Kidney (tissue), 14 donors: Measurements from ENCODE around the gene CCDC70. TPM values are rescaled to one million over a fixed set of nuclear protein-coding genes. Genes with fewer than 3 reads are reported as not detected.

Experiments
- DNase-seq, 5 donors: peaks; one replicate each; pipeline ENCODE4 v3.0.0-alpha.2; 2013 to 2020
- FAIRE-seq: peaks from 2 replicates; lab custom pipeline; 2012; peaks lifted over from hg19 to GRCh38; lab: Jason Lieb, UNC
- H3K27ac ChIP-seq, 2 donors: one replicate each; pipeline ENCODE4 v1.7.0; 2013; ENCODE audit warnings: low read depth in 2 of 2, low read length in 2 of 2, inconsistent platforms in 1 of 2
- H3K27me3 ChIP-seq: one replicate; pipeline ENCODE4 v1.7.1; 2013; ENCODE audit warnings: low read length, inconsistent platforms; ENCODE audit not compliant: control insufficient read depth, insufficient read depth
- H3K36me3 ChIP-seq, 3 donors: one replicate each; pipeline versions ENCODE4 v1.7.0 to v1.7.1; 2013; ENCODE audit warnings: low read length in 3 of 3, control low read depth in 1 of 3, inconsistent platforms in 1 of 3; ENCODE audit not compliant: insufficient read depth in 3 of 3, control insufficient read depth in 2 of 3
- H3K4me1 ChIP-seq, 3 donors: one replicate each; pipeline versions ENCODE4 v1.7.0 to v1.7.1; 2013; ENCODE audit warnings: low read length in 3 of 3, inconsistent platforms in 1 of 3, low read depth in 1 of 3; ENCODE audit not compliant: control insufficient read depth in 2 of 3, insufficient read depth in 2 of 3
- H3K4me3 ChIP-seq, 3 donors: one replicate each; pipeline versions ENCODE4 v1.7.0 to v1.8.1; 2013; ENCODE audit warnings: low read length in 3 of 3, control low read depth in 1 of 3, inconsistent platforms in 1 of 3
- H3K9ac ChIP-seq, 3 donors: one replicate each; pipeline versions ENCODE4 v1.7.0 to v1.7.1; 2013; ENCODE audit warnings: low read length in 3 of 3, control low read depth in 1 of 3, inconsistent platforms in 1 of 3
- H3K9me3 ChIP-seq, 3 donors: one replicate each; pipeline versions ENCODE4 v1.7.0 to v1.7.1; 2013; ENCODE audit warnings: low read length in 3 of 3, control low read depth in 1 of 3, inconsistent platforms in 1 of 3; ENCODE audit not compliant: control insufficient read depth in 2 of 3, insufficient read depth in 1 of 3
- CTCF ChIP-seq: IDR thresholded peaks from 3 replicates; pipeline ENCODE4 v1.5.1; 2012; ENCODE audit warnings: mild to moderate bottlenecking, moderate library complexity, borderline replicate concordance; ENCODE audit not compliant: insufficient read depth; ENCODE audit errors: extremely low read depth
- intact Hi-C: fragments of 100-400 bp; cut with DNase I; formaldehyde crosslinking; loops from one replicate; pipeline ENCODE4 v1.11.1; 2022
- polyA plus RNA-seq: library from polyadenylated mRNA; stranded (reverse); fragments of 350-450 nt; fragmentation: Illumina TruSeq; extraction: RNeasy Lipid Tissue Mini Kit (QIAGEN cat#74804); gene quantifications from one replicate; pipeline ENCODE4 v1.2.3, GENCODE V29; 2014; ENCODE audit warnings: low read depth, low replicate concordance; ENCODE audit not compliant: insufficient read depth
- total RNA-seq: library from RNA; stranded (reverse); fragmentation: NEBNext Ultra II Directional; extraction: Animal tissue kit (Norgen Biotek cat#: 25700); gene quantifications from one replicate; pipeline ENCODE4 v1.2.1, GENCODE V29; 2021
- donor health status: control.
- donor health status: control.
- donor health status: control.
- donor health status: control.
- donor health status: control.
- donor health status: DM: yes; HTN: yes; CAD: no.
- donor health status: Normal renal cell carcinoma (clear cell type).

Gene CCDC70
- total and polyA plus RNA-seq, 2 donors from 2014 or later = not detected

- no peak for TF ChIP-seq CTCF
- intact Hi-C loops = no loop called here
- Histone ChIP-seq H3K9me3 (no peaks in the 10 kb centered on the region), H3K4me1 (no peaks in the 10 kb centered on the region), H3K27me3 (no peaks in the 10 kb centered on the region), H3K9ac (no peak overlapping the region), H3K27ac (no peak overlapping the region), H3K4me3 (no peak overlapping the region), H3K36me3 (no peaks in the 10 kb centered on the region)
- no peak for DNase-seq
- no peak for FAIRE-seq
These were observed 5.3 kb downstream of the CCDC70 start for GRCh38 chr13:51867062-51867461.

DNA sequence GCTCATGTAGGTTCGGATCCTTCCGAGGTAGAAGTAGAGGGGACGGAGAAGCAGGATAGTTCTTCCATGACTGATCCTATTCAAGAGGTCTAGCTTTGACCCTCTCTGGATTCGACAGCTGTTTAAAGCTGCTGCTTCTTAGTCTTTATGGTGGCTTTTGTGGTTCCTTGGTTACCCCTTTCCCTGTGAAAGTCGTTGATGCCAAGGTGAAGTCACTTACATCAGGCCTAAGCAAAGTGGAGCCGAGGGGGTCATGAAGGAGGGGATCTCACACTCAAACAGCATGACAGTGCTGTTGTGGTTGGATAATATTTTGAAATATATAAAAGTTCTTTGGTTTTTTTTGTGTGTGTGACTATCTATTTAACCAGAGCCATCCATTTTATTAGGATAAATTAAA is 8.1 kb downstream of the CCDC70 start:
- TF ChIP-seq CTCF = no peak
- no peak for FAIRE-seq
- intact Hi-C loops = no loop called here

GRCh38 chr13:51870616-51871015 is 8.8 kb downstream of the CCDC70 start:
- intact Hi-C loops = no loop called here
- no peak for DNase-seq
- no peak for TF ChIP-seq CTCF

More for the DNA sequence above, 8.1 kb downstream of the CCDC70 start:
- no peak for DNase-seq
- Histone ChIP-seq H3K9ac (no peak overlapping the region), H3K27me3 (no peaks in the 10 kb centered on the region), H3K9me3 (no peaks in the 10 kb centered on the region), H3K4me1 (no peaks in the 10 kb centered on the region), H3K36me3 (no peaks in the 10 kb centered on the region), H3K27ac (no peak overlapping the region), H3K4me3 (no peak overlapping the region)

GRCh38 chr13:51873117-51873798 is 11.5 kb downstream of the CCDC70 start:
- Histone ChIP-seq H3K9me3 (no peaks in the 10 kb centered on the region), H3K27me3 (no peaks in the 10 kb centered on the region), H3K9ac (no peak overlapping the region), H3K4me1 (no peaks in the 10 kb centered on the region), H3K36me3 (no peaks in the 10 kb centered on the region), H3K27ac (no peak overlapping the region), H3K4me3 (no peak overlapping the region)
- FAIRE-seq (no peak), DNase-seq (no peak)
- no peak for TF ChIP-seq CTCF
- intact Hi-C loops = no loop called here

More at GRCh38 chr13:51870616-51871015, 8.8 kb downstream of the CCDC70 start:
- Histone ChIP-seq H3K4me3 (no peak overlapping the region), H3K9ac (no peak overlapping the region), H3K36me3 (no peaks in the 10 kb centered on the region), H3K4me1 (no peaks in the 10 kb centered on the region), H3K27me3 (no peaks in the 10 kb centered on the region), H3K27ac (no peak overlapping the region), H3K9me3 (no peaks in the 10 kb centered on the region)
- FAIRE-seq = no peak
